Caco-2 (cell line): Measurements from ENCODE around the gene IL18. TPM values are rescaled to one million over a fixed set of nuclear protein-coding genes. Genes with fewer than 3 reads are reported as not detected.

Experiments
- BruUV-seq: library from RNA; stranded (reverse); fragments of 400-500 nt; replicated peaks from 2 replicates; lab custom pipeline; 2021; lab: Mats Ljungman, UMichigan
- CTCF ChIA-PET: fragments of 300-600 bp; sonication (Branson Sonifier 250); formaldehyde crosslinking; loops from one replicate; lab custom pipeline; 2022; ENCODE audit warnings: antibody characterized with exemption; lab: Charles Lee
- POLR2A ChIA-PET: fragments of 300-600 bp; sonication (Branson Sonifier 250); formaldehyde crosslinking; loops from one replicate; lab custom pipeline; 2022; ENCODE audit warnings: antibody characterized with exemption; lab: Charles Lee
- DNase-seq, 2 experiments: peaks; one replicate each; pipeline versions ENCODE4 v3.0.0 to v3.0.0-alpha.2; 2020 to 2022
- H3K27me3 ChIP-seq: replicated peaks from 2 replicates; pipeline ENCODE4 v1.6.0; 2011; ENCODE audit warnings: low read length; ENCODE audit not compliant: control insufficient read depth, insufficient read depth
- H3K36me3 ChIP-seq: 2 replicates; pipeline ENCODE4 v1.5.1; 2011; ENCODE audit warnings: low read length; ENCODE audit not compliant: control insufficient read depth, insufficient read depth
- H3K4me1 ChIP-seq: fragments of 250-450 bp; sonication (Bioruptor Pico); 2 replicates; pipeline ENCODE4 v1.5.1; 2020; ENCODE audit warnings: mild to moderate bottlenecking
- H3K4me3 ChIP-seq: 2 replicates; pipeline ENCODE4 v1.5.1; 2011; ENCODE audit warnings: low read depth, mild to moderate bottlenecking, control low read depth, low read length
- H3K9me3 ChIP-seq: fragments of 250-450 bp; sonication (Bioruptor Pico); 2 replicates; pipeline ENCODE4 v1.5.1; 2020; ENCODE audit warnings: mild to moderate bottlenecking, moderate library complexity
- H3K27ac Mint-ChIP-seq: one replicate; pipeline ENCODE4 v1.8.0; 2022; ENCODE audit warnings: mixed read lengths; ENCODE audit not compliant: unreplicated experiment
- H3K27me3 Mint-ChIP-seq: one replicate; pipeline ENCODE4 v1.8.0; 2022; ENCODE audit warnings: mixed read lengths; ENCODE audit not compliant: insufficient read depth, unreplicated experiment
- H3K36me3 Mint-ChIP-seq: one replicate; pipeline ENCODE4 v1.8.0; 2022; ENCODE audit warnings: mild to moderate bottlenecking, mixed read lengths; ENCODE audit not compliant: insufficient read depth, unreplicated experiment
- H3K4me1 Mint-ChIP-seq: one replicate; pipeline ENCODE4 v1.8.0; 2022; ENCODE audit warnings: low read depth, mixed read lengths; ENCODE audit not compliant: unreplicated experiment
- H3K4me3 Mint-ChIP-seq: one replicate; pipeline ENCODE4 v1.8.0; 2022; ENCODE audit warnings: mild to moderate bottlenecking, moderate library complexity, mixed read lengths; ENCODE audit not compliant: unreplicated experiment
- H3K9me3 Mint-ChIP-seq: one replicate; pipeline ENCODE4 v1.8.0; 2022; ENCODE audit warnings: mixed read lengths; ENCODE audit not compliant: unreplicated experiment
- intact Hi-C: fragments of 100-400 bp; cut with micrococcal nuclease; formaldehyde crosslinking; loops from one replicate; pipeline ENCODE4 v1.10.0; 2022; ENCODE audit not compliant: unreplicated experiment
- total RNA-seq: library from RNA; stranded (reverse); gene quantifications from 2 replicates; pipeline ENCODE4 v1.2.3, GENCODE V29; 2022
- TF ChIP-seq, protein P1 (sequence below), 2 experiments: fragments of 200-600 bp in 1 of 2; IDR thresholded peaks; 1 replicate in 1 of 2; 2 replicates in 1 of 2; pipeline versions ENCODE4 v1.5.1 to v1.8.0; 2011 to 2022; ENCODE audit warnings: antibody characterized with exemption in 1 of 2, control low read depth in 1 of 2, inconsistent platforms in 1 of 2, low read depth in 1 of 2, low read length in 1 of 2, mild to moderate bottlenecking in 1 of 2, moderate library complexity in 1 of 2; ENCODE audit not compliant: insufficient read depth in 1 of 2, severe bottlenecking in 1 of 2, unreplicated experiment in 1 of 2

Gene IL18
- total RNA-seq, 1 experiment from 2014 or later, result 36.5 TPM

- Mint-ChIP-seq H3K36me3 (peaks cover 6% of the 10 kb centered on the region), H3K4me3 (no peak overlapping the region), H3K9me3 (no peaks in the 10 kb centered on the region), H3K27ac (no peak overlapping the region), H3K4me1 (peaks cover 21% of the 10 kb centered on the region), H3K27me3 (peaks cover 14% of the 10 kb centered on the region)
- DNase-seq, result no peak
- H3K36me3 ChIP-seq, result no peaks in the 10 kb centered on the region
- no TSS peak for BruUV-seq
- H3K9me3 ChIP-seq, result no peaks in the 10 kb centered on the region
- no peak overlapping the region for H3K4me3 ChIP-seq
- no peaks in the 10 kb centered on the region for H3K27me3 ChIP-seq
- TF ChIP-seq, protein P1, sequence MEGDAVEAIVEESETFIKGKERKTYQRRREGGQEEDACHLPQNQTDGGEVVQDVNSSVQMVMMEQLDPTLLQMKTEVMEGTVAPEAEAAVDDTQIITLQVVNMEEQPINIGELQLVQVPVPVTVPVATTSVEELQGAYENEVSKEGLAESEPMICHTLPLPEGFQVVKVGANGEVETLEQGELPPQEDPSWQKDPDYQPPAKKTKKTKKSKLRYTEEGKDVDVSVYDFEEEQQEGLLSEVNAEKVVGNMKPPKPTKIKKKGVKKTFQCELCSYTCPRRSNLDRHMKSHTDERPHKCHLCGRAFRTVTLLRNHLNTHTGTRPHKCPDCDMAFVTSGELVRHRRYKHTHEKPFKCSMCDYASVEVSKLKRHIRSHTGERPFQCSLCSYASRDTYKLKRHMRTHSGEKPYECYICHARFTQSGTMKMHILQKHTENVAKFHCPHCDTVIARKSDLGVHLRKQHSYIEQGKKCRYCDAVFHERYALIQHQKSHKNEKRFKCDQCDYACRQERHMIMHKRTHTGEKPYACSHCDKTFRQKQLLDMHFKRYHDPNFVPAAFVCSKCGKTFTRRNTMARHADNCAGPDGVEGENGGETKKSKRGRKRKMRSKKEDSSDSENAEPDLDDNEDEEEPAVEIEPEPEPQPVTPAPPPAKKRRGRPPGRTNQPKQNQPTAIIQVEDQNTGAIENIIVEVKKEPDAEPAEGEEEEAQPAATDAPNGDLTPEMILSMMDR (IDR thresholded peaks at IDR 0.05; ENCODE audit: insufficient read depth in 1 of 2, low read depth in 1 of 2, low read length in 1 of 2, severe bottlenecking in 1 of 2, unreplicated experiment in 1 of 2), result no peak
- intact Hi-C loops, result no loop called here
- ChIA-PET POLR2A (no interaction called here), CTCF (no interaction called here)
- peaks cover 14% of the 10 kb centered on the region for H3K4me1 ChIP-seq
Observed at GRCh38 chr11:112178936-112179335, 15.0 kb upstream of the IL18 start.

GRCh38 chr11:112178428-112178827 lies 14.5 kb upstream of the IL18 start:
- no peak overlapping the region for H3K4me3 Mint-ChIP-seq
- H3K9me3 Mint-ChIP-seq, result no peaks in the 10 kb centered on the region

DNA sequence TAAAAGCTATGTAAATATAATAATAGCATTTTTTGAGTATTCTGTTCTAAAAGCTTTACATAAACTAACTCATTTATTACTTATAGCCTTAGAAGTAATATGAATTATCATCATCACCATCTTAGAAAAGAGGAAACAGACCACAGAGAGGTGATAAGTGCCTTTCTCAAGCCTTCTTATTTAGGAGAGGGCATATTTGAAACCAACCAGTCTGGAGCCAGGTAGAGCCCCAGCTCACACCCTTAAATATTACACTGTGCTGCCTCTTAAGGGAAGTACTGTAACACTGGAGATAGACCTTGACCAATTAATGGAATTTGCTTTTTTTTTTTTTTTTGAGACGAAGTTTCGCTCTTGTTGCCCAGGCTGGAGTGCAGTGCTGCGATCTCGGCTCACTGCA lies 13.7 kb upstream of the IL18 start:
- no peak for DNase-seq
- H3K9me3 ChIP-seq, result no peaks in the 10 kb centered on the region
- H3K4me1 ChIP-seq, result peaks cover 14% of the 10 kb centered on the region
- Mint-ChIP-seq H3K27ac (no peak overlapping the region), H3K9me3 (no peaks in the 10 kb centered on the region), H3K27me3 (peaks cover 14% of the 10 kb centered on the region), H3K4me3 (no peak overlapping the region), H3K4me1 (peaks cover 21% of the 10 kb centered on the region), H3K36me3 (peaks cover 6% of the 10 kb centered on the region)
- CTCF ChIA-PET, result no interaction called here
- no peaks in the 10 kb centered on the region for H3K36me3 ChIP-seq
- H3K27me3 ChIP-seq, result no peaks in the 10 kb centered on the region
- no TSS peak for BruUV-seq
- intact Hi-C loops, result no loop called here
- no peak overlapping the region for H3K4me3 ChIP-seq
- POLR2A ChIA-PET, result interaction anchor here (0.7 kb wide), 1 partner anchor 12 kb away, joined by 3 read pairs; no protein-coding TSS in a partner anchor
- TF ChIP-seq, protein P1 (IDR thresholded peaks at IDR 0.05; ENCODE audit: insufficient read depth in 1 of 2, low read depth in 1 of 2, low read length in 1 of 2, severe bottlenecking in 1 of 2, unreplicated experiment in 1 of 2), result no peak

More at GRCh38 chr11:112178428-112178827, 14.5 kb upstream of the IL18 start:
- no peaks in the 10 kb centered on the region for H3K36me3 ChIP-seq
- DNase-seq, result no peak
- ChIA-PET CTCF (no interaction called here), POLR2A (no interaction called here)
- intact Hi-C loops, result no loop called here
- peaks cover 14% of the 10 kb centered on the region for H3K27me3 Mint-ChIP-seq
- peaks cover 6% of the 10 kb centered on the region for H3K36me3 Mint-ChIP-seq
- H3K27ac Mint-ChIP-seq, result no peak overlapping the region
- H3K27me3 ChIP-seq, result no peaks in the 10 kb centered on the region
- H3K4me3 ChIP-seq, result no peak overlapping the region
- H3K4me1 ChIP-seq, result peaks cover 14% of the 10 kb centered on the region
- TF ChIP-seq, protein P1 (IDR thresholded peaks at IDR 0.05; ENCODE audit: insufficient read depth in 1 of 2, low read depth in 1 of 2, low read length in 1 of 2, severe bottlenecking in 1 of 2, unreplicated experiment in 1 of 2), result no peak
- no peaks in the 10 kb centered on the region for H3K9me3 ChIP-seq
- H3K4me1 Mint-ChIP-seq, result peaks cover 21% of the 10 kb centered on the region
- BruUV-seq, result no TSS peak
